Measurements from ENCODE around the gene OTOS. TPM values are rescaled to one million over a fixed set of nuclear protein-coding genes. Genes with fewer than 3 reads are reported as not detected.

OTOS gene
- total RNA-seq, 1 experiment from 2014 or later: not detected

DNA sequence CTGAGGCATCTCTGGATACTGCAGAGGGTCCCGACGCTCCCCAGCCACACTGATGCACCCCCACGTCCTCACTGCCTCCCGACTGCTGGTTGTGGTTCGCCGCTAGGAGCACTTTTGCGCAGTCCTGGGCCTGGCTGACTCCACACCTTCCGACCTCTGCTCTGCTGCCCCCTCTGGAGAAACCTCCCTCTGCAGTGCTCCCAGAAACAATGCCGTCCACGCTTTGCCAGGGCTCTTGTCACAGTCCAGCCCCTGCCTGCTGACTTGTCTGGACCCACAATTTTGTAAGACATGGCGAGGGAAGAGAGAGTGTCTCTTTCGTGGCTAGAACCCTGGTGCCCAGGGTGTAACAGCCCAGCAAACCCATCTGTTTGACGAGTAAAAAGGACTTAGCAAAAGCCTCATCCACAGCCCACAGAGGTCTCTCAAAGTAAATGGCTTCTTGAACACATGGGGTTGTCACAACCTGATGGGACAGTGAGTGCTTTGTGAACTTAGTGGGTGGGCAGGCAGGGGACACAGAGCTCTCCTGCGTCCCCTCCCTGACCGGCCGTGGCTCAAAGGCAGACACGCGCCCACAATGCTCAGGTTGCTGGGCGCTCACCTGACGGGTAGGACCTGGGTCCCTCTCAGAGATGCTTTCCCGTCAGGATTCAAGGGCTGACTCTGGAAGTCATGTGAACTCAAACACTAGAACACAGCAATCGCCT is 8.4 kb downstream of the OTOS start:
- Histone ChIP-seq H3K9me3 (ENCODE audit: control insufficient read depth, insufficient read depth, low read depth, low read length) (no peaks in the 10 kb centered on the region), H3K27me3 (ENCODE audit: control insufficient read depth, insufficient read depth, low read length) (no peaks in the 10 kb centered on the region), H3K36me3 (ENCODE audit: control insufficient read depth, insufficient read depth, low read length) (peaks cover 10% of the 10 kb centered on the region), H3K27ac (ENCODE audit: low read length) (no peak overlapping the region), H3K4me3 (ENCODE audit: low read depth in 2 of 2, low read length in 2 of 2) (no peak overlapping the region), H3K4me1 (ENCODE audit: control insufficient read depth, insufficient read depth, low read length) (peaks cover 8% of the 10 kb centered on the region)
- intact Hi-C loops (cut with micrococcal nuclease; ENCODE audit: unreplicated experiment) (no loop called here), in situ Hi-C loops (cut with HindIII; ENCODE audit: low pct_unique_long_range_greater_than_20kb, low sequenced_read_pairs) (no loop called here)
- TF ChIP-seq POLR2AphosphoS5 (IDR thresholded peaks at IDR 0.05; ENCODE audit: low read depth, low read length): no peak
- CTCF ChIA-PET: interaction anchor here (0.5 kb wide), 1 partner anchor 10 kb away, joined by 3 read pairs; no protein-coding TSS in a partner anchor
- ATAC-seq (no peak), DNase-seq (ENCODE audit: low read depth, low spot score) (no peak)
- POLR2A ChIA-PET: no interaction called here
- BruUV-seq (replicated peaks): no TSS peak

DNA sequence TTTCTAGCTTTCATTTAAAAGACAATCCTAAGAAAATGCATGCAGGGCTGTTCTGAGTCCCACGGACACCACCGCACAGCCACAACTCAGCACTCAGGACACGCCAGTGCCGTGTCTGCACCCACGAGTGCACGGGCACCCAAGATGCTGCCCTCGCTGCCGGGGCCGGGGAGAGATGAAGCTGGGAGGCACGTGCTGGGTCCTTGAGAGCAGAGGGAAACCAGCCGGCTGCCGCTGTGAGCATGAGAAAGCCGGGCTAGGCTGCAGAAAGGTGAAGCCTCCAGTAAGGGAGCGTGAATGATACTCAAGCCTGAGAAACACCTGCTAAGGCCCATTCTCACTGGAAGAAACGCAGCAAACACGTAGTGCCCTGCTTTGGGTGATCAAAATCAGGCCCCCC is 9.2 kb downstream of the OTOS start:
- no TSS peak for BruUV-seq (replicated peaks)
- H3K4me3 ChIP-seq (ENCODE audit: low read depth in 2 of 2, low read length in 2 of 2): no peak overlapping the region
- no peak for ATAC-seq
- H3K4me1 ChIP-seq (ENCODE audit: control insufficient read depth, insufficient read depth, low read length): peaks cover 8% of the 10 kb centered on the region
- ChIA-PET POLR2A (no interaction called here), CTCF (interaction anchor here (0.5 kb wide), 1 partner anchor 11 kb away, joined by 3 read pairs; no protein-coding TSS in a partner anchor)
- H3K9me3 ChIP-seq (ENCODE audit: control insufficient read depth, insufficient read depth, low read depth, low read length): no peaks in the 10 kb centered on the region
- no peak overlapping the region for H3K27ac ChIP-seq (ENCODE audit: low read length)
- intact Hi-C loops (cut with micrococcal nuclease; ENCODE audit: unreplicated experiment): no loop called here
- DNase-seq (ENCODE audit: low read depth, low spot score): no peak
- H3K36me3 ChIP-seq (ENCODE audit: control insufficient read depth, insufficient read depth, low read length): peaks cover 10% of the 10 kb centered on the region
- TF ChIP-seq, protein P1, sequence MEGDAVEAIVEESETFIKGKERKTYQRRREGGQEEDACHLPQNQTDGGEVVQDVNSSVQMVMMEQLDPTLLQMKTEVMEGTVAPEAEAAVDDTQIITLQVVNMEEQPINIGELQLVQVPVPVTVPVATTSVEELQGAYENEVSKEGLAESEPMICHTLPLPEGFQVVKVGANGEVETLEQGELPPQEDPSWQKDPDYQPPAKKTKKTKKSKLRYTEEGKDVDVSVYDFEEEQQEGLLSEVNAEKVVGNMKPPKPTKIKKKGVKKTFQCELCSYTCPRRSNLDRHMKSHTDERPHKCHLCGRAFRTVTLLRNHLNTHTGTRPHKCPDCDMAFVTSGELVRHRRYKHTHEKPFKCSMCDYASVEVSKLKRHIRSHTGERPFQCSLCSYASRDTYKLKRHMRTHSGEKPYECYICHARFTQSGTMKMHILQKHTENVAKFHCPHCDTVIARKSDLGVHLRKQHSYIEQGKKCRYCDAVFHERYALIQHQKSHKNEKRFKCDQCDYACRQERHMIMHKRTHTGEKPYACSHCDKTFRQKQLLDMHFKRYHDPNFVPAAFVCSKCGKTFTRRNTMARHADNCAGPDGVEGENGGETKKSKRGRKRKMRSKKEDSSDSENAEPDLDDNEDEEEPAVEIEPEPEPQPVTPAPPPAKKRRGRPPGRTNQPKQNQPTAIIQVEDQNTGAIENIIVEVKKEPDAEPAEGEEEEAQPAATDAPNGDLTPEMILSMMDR (IDR thresholded peaks at IDR 0.05): no peak
- TF ChIP-seq, protein P2, sequence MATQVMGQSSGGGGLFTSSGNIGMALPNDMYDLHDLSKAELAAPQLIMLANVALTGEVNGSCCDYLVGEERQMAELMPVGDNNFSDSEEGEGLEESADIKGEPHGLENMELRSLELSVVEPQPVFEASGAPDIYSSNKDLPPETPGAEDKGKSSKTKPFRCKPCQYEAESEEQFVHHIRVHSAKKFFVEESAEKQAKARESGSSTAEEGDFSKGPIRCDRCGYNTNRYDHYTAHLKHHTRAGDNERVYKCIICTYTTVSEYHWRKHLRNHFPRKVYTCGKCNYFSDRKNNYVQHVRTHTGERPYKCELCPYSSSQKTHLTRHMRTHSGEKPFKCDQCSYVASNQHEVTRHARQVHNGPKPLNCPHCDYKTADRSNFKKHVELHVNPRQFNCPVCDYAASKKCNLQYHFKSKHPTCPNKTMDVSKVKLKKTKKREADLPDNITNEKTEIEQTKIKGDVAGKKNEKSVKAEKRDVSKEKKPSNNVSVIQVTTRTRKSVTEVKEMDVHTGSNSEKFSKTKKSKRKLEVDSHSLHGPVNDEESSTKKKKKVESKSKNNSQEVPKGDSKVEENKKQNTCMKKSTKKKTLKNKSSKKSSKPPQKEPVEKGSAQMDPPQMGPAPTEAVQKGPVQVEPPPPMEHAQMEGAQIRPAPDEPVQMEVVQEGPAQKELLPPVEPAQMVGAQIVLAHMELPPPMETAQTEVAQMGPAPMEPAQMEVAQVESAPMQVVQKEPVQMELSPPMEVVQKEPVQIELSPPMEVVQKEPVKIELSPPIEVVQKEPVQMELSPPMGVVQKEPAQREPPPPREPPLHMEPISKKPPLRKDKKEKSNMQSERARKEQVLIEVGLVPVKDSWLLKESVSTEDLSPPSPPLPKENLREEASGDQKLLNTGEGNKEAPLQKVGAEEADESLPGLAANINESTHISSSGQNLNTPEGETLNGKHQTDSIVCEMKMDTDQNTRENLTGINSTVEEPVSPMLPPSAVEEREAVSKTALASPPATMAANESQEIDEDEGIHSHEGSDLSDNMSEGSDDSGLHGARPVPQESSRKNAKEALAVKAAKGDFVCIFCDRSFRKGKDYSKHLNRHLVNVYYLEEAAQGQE (IDR thresholded peaks at IDR 0.05; ENCODE audit: insufficient read depth in 1 of 2, low read depth in 2 of 2, low read length in 1 of 2): no peak
- TF ChIP-seq TCF7L2 (IDR thresholded peaks at IDR 0.05; ENCODE audit: low read depth, low read length) (no peak), SIN3A (IDR thresholded peaks at IDR 0.05; ENCODE audit: borderline replicate concordance, insufficient read depth, low read depth, low read length) (no peak), POLR2AphosphoS5 (IDR thresholded peaks at IDR 0.05; ENCODE audit: low read depth, low read length) (no peak)
- in situ Hi-C loops (cut with HindIII; ENCODE audit: low pct_unique_long_range_greater_than_20kb, low sequenced_read_pairs): no loop called here
- H3K27me3 ChIP-seq (ENCODE audit: control insufficient read depth, insufficient read depth, low read length): no peaks in the 10 kb centered on the region
